ENCODE results near the gene NUP210L.

DNA sequence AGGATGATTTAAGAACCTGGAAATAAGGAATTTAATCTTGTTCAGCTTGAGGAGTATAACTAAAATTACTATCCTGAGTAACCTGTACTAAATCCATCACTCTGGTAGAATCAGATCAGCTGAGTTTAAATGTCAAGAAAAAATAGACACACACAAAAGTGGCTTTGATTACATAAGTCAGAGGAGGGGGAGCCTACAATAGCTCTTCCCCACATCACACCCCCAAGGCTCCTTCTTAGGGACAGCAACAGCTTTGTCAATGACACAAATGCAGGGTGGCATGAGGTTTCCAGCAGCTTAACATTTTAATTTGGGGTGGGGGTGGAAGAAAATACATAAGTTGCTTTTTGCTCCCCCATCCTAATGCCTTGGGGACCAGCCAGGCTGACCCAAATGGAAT, 12.6 kb upstream of the NUP210L start:
- TF ChIP-seq, protein P1, sequence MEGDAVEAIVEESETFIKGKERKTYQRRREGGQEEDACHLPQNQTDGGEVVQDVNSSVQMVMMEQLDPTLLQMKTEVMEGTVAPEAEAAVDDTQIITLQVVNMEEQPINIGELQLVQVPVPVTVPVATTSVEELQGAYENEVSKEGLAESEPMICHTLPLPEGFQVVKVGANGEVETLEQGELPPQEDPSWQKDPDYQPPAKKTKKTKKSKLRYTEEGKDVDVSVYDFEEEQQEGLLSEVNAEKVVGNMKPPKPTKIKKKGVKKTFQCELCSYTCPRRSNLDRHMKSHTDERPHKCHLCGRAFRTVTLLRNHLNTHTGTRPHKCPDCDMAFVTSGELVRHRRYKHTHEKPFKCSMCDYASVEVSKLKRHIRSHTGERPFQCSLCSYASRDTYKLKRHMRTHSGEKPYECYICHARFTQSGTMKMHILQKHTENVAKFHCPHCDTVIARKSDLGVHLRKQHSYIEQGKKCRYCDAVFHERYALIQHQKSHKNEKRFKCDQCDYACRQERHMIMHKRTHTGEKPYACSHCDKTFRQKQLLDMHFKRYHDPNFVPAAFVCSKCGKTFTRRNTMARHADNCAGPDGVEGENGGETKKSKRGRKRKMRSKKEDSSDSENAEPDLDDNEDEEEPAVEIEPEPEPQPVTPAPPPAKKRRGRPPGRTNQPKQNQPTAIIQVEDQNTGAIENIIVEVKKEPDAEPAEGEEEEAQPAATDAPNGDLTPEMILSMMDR (conservative IDR thresholded peaks at IDR 0.05), result no peak
- no peak for TF ChIP-seq EZH2 (IDR thresholded peaks at IDR 0.05; ENCODE audit: low read depth)
